ENCODE measurements around the gene N4BP3.

- TF ChIP-seq POLR2A (IDR thresholded peaks at IDR 0.05) (no peak), EP300 (IDR thresholded peaks at IDR 0.05; ENCODE audit: low read depth) (no peak), CTCF (IDR thresholded peaks at IDR 0.05) (no peak)
Observed at GRCh38 chr5:178104492-178104891, 8.8 kb upstream of the N4BP3 start.

Measured in transverse colon (tissue), 3 donors.